Measurements from ENCODE around the gene RNF34.

- TF ChIP-seq POLR2A (IDR thresholded peaks at IDR 0.05): no peak
- TF ChIP-seq POLR2AphosphoS5 (IDR thresholded peaks at IDR 0.05): no peak
- TF ChIP-seq, protein P1, sequence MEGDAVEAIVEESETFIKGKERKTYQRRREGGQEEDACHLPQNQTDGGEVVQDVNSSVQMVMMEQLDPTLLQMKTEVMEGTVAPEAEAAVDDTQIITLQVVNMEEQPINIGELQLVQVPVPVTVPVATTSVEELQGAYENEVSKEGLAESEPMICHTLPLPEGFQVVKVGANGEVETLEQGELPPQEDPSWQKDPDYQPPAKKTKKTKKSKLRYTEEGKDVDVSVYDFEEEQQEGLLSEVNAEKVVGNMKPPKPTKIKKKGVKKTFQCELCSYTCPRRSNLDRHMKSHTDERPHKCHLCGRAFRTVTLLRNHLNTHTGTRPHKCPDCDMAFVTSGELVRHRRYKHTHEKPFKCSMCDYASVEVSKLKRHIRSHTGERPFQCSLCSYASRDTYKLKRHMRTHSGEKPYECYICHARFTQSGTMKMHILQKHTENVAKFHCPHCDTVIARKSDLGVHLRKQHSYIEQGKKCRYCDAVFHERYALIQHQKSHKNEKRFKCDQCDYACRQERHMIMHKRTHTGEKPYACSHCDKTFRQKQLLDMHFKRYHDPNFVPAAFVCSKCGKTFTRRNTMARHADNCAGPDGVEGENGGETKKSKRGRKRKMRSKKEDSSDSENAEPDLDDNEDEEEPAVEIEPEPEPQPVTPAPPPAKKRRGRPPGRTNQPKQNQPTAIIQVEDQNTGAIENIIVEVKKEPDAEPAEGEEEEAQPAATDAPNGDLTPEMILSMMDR (IDR thresholded peaks at IDR 0.05): no peak
- no peak for TF ChIP-seq EP300 (IDR thresholded peaks at IDR 0.05)
Measured at GRCh38 chr12:121456551-121456950, 56.6 kb downstream of the RNF34 start.
